Measurements from ENCODE around the gene PCDHGA1. TPM values are rescaled to one million over a fixed set of nuclear protein-coding genes. Genes with fewer than 3 reads are reported as not detected.
"Not testable (repeated sequence)": the region's sequence is repeated elsewhere in the genome, so short reads cannot be mapped to it uniquely, and the experiment has no call there.

Gene PCDHGA1
- total and polyA plus RNA-seq, 4 experiments from 2014 or later = 0.58 to 0.78 TPM; not detected in 2

GRCh38 chr5:141402553-141403243 lies 72.4 kb downstream of the PCDHGA1 start, which contains the start of gene PCDHGA9:
Gene PCDHGA9, plus strand, starts transcription at chr5:141402778. Its CDS starts 175 bp downstream, at chr5:141402953.
- peak within 1 kb of the TSS; percentile 21 to 72 (median 63) for H3K4me3 Mint-ChIP-seq
- no peak within 1 kb of the TSS for H3K4me3 ChIP-seq (ENCODE audit: low read length in 2 of 2)
- no peaks in the 10 kb centered on the region for H3K36me3 ChIP-seq (ENCODE audit: insufficient read depth, low read length)
- peaks cover 8 to 12% of the 10 kb centered on the region in 2 donors for H3K36me3 Mint-ChIP-seq
- CTCF ChIA-PET (ENCODE audit: partially characterized antibody) = interaction anchor here (0.6 to 0.8 kb wide), 2 partner anchors 77 to 111 kb away, joined by 3 read pairs; no protein-coding TSS in a partner anchor
- peak within 1 kb of the TSS in 2 of 7 donors; percentile 51 to 60 for H3K27ac Mint-ChIP-seq
- peaks cover 0 to 4% (median 0%) of the 10 kb centered on the region in 4 donors for H3K4me1 Mint-ChIP-seq
- no peaks in the 10 kb centered on the region for H3K4me1 ChIP-seq (ENCODE audit: insufficient read depth, low read length)
- peaks cover 6 to 65% (median 52%) of the 10 kb centered on the region in 8 donors for H3K9me3 Mint-ChIP-seq
- H3K27ac ChIP-seq (ENCODE audit: low read depth, low read length) = no peak within 1 kb of the TSS
- peaks cover 6% of the 10 kb centered on the region for H3K27me3 ChIP-seq (ENCODE audit: insufficient read depth, low read length)
- DNase-seq = no peak
- intact Hi-C loops (cut with micrococcal nuclease) = no loop called here
- POLR2A ChIA-PET (ENCODE audit: partially characterized antibody) = no interaction called here
- peaks cover 0 to 4% of the 10 kb centered on the region in 2 donors for H3K9me3 ChIP-seq (ENCODE audit: control insufficient read depth in 1 of 2, low read length in 2 of 2)
- peaks cover 56 to 61% of the 10 kb centered on the region in 2 donors for H3K27me3 Mint-ChIP-seq

- intact Hi-C loops (cut with micrococcal nuclease) = no loop called here
- Mint-ChIP-seq H3K27me3 (peaks cover 62 to 64% of the 10 kb centered on the region in 2 donors), H3K9me3 (peaks cover 6 to 71% (median 55%) of the 10 kb centered on the region in 8 donors), H3K4me1 (peaks cover 0 to 4% (median under 1%) of the 10 kb centered on the region in 4 donors), H3K36me3 (peaks cover 10 to 12% of the 10 kb centered on the region in 2 donors), H3K27ac (no peak overlapping the region), H3K4me3 (no peak overlapping the region)
- H3K4me1 ChIP-seq (ENCODE audit: insufficient read depth, low read length) = no peaks in the 10 kb centered on the region
- no peaks in the 10 kb centered on the region for H3K36me3 ChIP-seq (ENCODE audit: insufficient read depth, low read length)
- ChIA-PET POLR2A (ENCODE audit: partially characterized antibody) (no interaction called here), CTCF (ENCODE audit: partially characterized antibody) (interaction anchor here (0.6 to 0.8 kb wide), 2 partner anchors 77 to 110 kb away, joined by 3 read pairs; no protein-coding TSS in a partner anchor)
- H3K27ac ChIP-seq (ENCODE audit: low read depth, low read length) = no peak overlapping the region
- H3K27me3 ChIP-seq (ENCODE audit: insufficient read depth, low read length) = peaks cover 6% of the 10 kb centered on the region
- no peak for DNase-seq
- H3K9me3 ChIP-seq (ENCODE audit: control insufficient read depth in 1 of 2, low read length in 2 of 2) = peaks cover 0 to 4% of the 10 kb centered on the region in 2 donors
- no peak overlapping the region for H3K4me3 ChIP-seq (ENCODE audit: low read length in 2 of 2)
Observed at GRCh38 chr5:141403387-141403786, 73.1 kb downstream of the PCDHGA1 start.

- H3K9me3 ChIP-seq (ENCODE audit: control insufficient read depth in 1 of 2, low read length in 2 of 2); POLR2A ChIA-PET (ENCODE audit: partially characterized antibody); H3K4me3 ChIP-seq (ENCODE audit: low read length in 2 of 2); H3K27me3 ChIP-seq (ENCODE audit: insufficient read depth, low read length); H3K27ac ChIP-seq (ENCODE audit: low read depth, low read length); H3K4me1 Mint-ChIP-seq; H3K36me3 ChIP-seq (ENCODE audit: insufficient read depth, low read length); intact Hi-C loops (cut with micrococcal nuclease); H3K4me1 ChIP-seq (ENCODE audit: insufficient read depth, low read length); CTCF ChIA-PET (ENCODE audit: partially characterized antibody): not testable (repeated sequence)
- H3K27ac Mint-ChIP-seq = peak within 1 kb of the TSS in 3 of 7 donors; percentile 29 to 83 (median 75)
- peak within 1 kb of the TSS in 6 of 8 donors; percentile 48 to 71 (median 64) for H3K4me3 Mint-ChIP-seq
- H3K9me3 Mint-ChIP-seq = peaks cover 5 to 64% (median 48%) of the 10 kb centered on the region in 8 donors
- H3K27me3 Mint-ChIP-seq = peaks cover 54 to 59% of the 10 kb centered on the region in 2 donors
- peaks cover 12 to 13% of the 10 kb centered on the region in 2 donors for H3K36me3 Mint-ChIP-seq
- DNase-seq = peak in 1 of 5 donors; percentile 31
Observed at GRCh38 chr5:141407790-141408505, 77.6 kb downstream of the PCDHGA1 start, which contains the start of gene PCDHGB6. Gene PCDHGB6, plus strand, starts transcription at chr5:141408021. Its CDS starts 182 bp downstream, at chr5:141408203.

GRCh38 chr5:141409598-141410306 lies 79.4 kb downstream of the PCDHGA1 start:
- Mint-ChIP-seq H3K4me3 (no peak overlapping the region), H3K27ac (peak overlapping the region in 1 of 7 donors; percentile 64), H3K9me3 (peaks cover 5 to 62% (median 48%) of the 10 kb centered on the region in 8 donors), H3K4me1 (peaks cover 10 to 20% (median 14%) of the 10 kb centered on the region in 4 donors), H3K36me3 (peaks cover 14 to 16% of the 10 kb centered on the region in 2 donors), H3K27me3 (peaks cover 51 to 63% of the 10 kb centered on the region in 2 donors)
- Histone ChIP-seq H3K36me3 (ENCODE audit: insufficient read depth, low read length) (no peaks in the 10 kb centered on the region), H3K4me1 (ENCODE audit: insufficient read depth, low read length) (peaks cover 8% of the 10 kb centered on the region), H3K9me3 (ENCODE audit: control insufficient read depth in 1 of 2, low read length in 2 of 2) (no peaks in the 10 kb centered on the region), H3K4me3 (ENCODE audit: low read length in 2 of 2) (no peak overlapping the region), H3K27ac (ENCODE audit: low read depth, low read length) (no peak overlapping the region), H3K27me3 (ENCODE audit: insufficient read depth, low read length) (peaks cover 10% of the 10 kb centered on the region)
- ChIA-PET CTCF (ENCODE audit: partially characterized antibody) (no interaction called here), POLR2A (ENCODE audit: partially characterized antibody) (no interaction called here)
- no peak for DNase-seq
- intact Hi-C loops (cut with micrococcal nuclease) = loop anchor here (10.0 kb wide), 1 partner anchor 85 kb away; the partner anchor contains the start of gene TAF7

- ChIA-PET POLR2A (ENCODE audit: partially characterized antibody) (no interaction called here), CTCF (ENCODE audit: partially characterized antibody) (interaction anchor here (1.5 to 4.6 kb wide), 2 partner anchors 102 to 113 kb away, joined by 7 to 37 read pairs; no protein-coding TSS in a partner anchor)
- Mint-ChIP-seq H3K9me3 (peaks cover 5 to 62% (median 49%) of the 10 kb centered on the region in 8 donors), H3K4me1 (peaks cover 10 to 20% (median 14%) of the 10 kb centered on the region in 4 donors), H3K27ac (no peak overlapping the region), H3K4me3 (peak overlapping the region in 1 of 8 donors; percentile 30), H3K27me3 (peaks cover 38 to 55% of the 10 kb centered on the region in 2 donors), H3K36me3 (peaks cover 14 to 16% of the 10 kb centered on the region in 2 donors)
- Histone ChIP-seq H3K4me3 (ENCODE audit: low read length in 2 of 2) (no peak overlapping the region), H3K4me1 (ENCODE audit: insufficient read depth, low read length) (peaks cover 8% of the 10 kb centered on the region), H3K27me3 (ENCODE audit: insufficient read depth, low read length) (peaks cover 22% of the 10 kb centered on the region), H3K36me3 (ENCODE audit: insufficient read depth, low read length) (no peaks in the 10 kb centered on the region), H3K9me3 (ENCODE audit: control insufficient read depth in 1 of 2, low read length in 2 of 2) (no peaks in the 10 kb centered on the region), H3K27ac (ENCODE audit: low read depth, low read length) (no peak overlapping the region)
- intact Hi-C loops (cut with micrococcal nuclease) = loop anchor here (10.0 kb wide), 1 partner anchor 87 kb away; the partner anchor contains the start of gene TAF7
- no peak for DNase-seq
Observed at GRCh38 chr5:141411575-141411974, 81.3 kb downstream of the PCDHGA1 start.

- peaks cover 36 to 56% of the 10 kb centered on the region in 2 donors for H3K27me3 Mint-ChIP-seq
- DNase-seq = peak; percentile 53 to 61 (median 59)
- H3K9me3 Mint-ChIP-seq = peaks cover 2 to 58% (median 45%) of the 10 kb centered on the region in 8 donors
- H3K4me1 ChIP-seq (ENCODE audit: insufficient read depth, low read length) = peaks cover 8% of the 10 kb centered on the region
- H3K27ac Mint-ChIP-seq = peak within 1 kb of the TSS in 5 of 7 donors; percentile 30 to 87 (median 69)
- H3K27ac ChIP-seq (ENCODE audit: low read depth, low read length) = no peak within 1 kb of the TSS
- peak within 1 kb of the TSS; percentile 14 to 51 for H3K4me3 ChIP-seq (ENCODE audit: low read length in 2 of 2)
- POLR2A ChIA-PET (ENCODE audit: partially characterized antibody) = interaction anchor here (1.0 to 2.2 kb wide), 4 partner anchors 93 to 151 kb away, joined by 3 to 11 read pairs (median 4); partner anchors contain the start of gene TAF7
- H3K4me3 Mint-ChIP-seq = peak within 1 kb of the TSS; percentile 81 to 92 (median 89)
- H3K36me3 ChIP-seq (ENCODE audit: insufficient read depth, low read length) = no peaks in the 10 kb centered on the region
- H3K4me1 Mint-ChIP-seq = peaks cover 11 to 20% (median 15%) of the 10 kb centered on the region in 4 donors
- no peaks in the 10 kb centered on the region for H3K9me3 ChIP-seq (ENCODE audit: control insufficient read depth in 1 of 2, low read length in 2 of 2)
- peaks cover 15 to 16% of the 10 kb centered on the region in 2 donors for H3K36me3 Mint-ChIP-seq
- intact Hi-C loops (cut with micrococcal nuclease) = loop anchor here (1.0 to 10.0 kb wide), 4 partner anchors 88 to 151 kb away; partner anchors contain the start of gene TAF7
- CTCF ChIA-PET (ENCODE audit: partially characterized antibody) = interaction anchor here (0.7 to 4.6 kb wide), 21 partner anchors 8 to 179 kb away, joined by 3 to 37 read pairs (median 5); partner anchors contain the start of genes PCDHGA11, PCDHGA12, PCDHGA6 and PCDHGB5
- peaks cover 22% of the 10 kb centered on the region for H3K27me3 ChIP-seq (ENCODE audit: insufficient read depth, low read length)
Observed at GRCh38 chr5:141412854-141413539, 82.7 kb downstream of the PCDHGA1 start, which contains the start of gene PCDHGA10. Gene PCDHGA10, plus strand, starts transcription at chr5:141412987. Its CDS starts 189 bp downstream, at chr5:141413176.
